ENCODE measurements around the gene TLE2.

DNA sequence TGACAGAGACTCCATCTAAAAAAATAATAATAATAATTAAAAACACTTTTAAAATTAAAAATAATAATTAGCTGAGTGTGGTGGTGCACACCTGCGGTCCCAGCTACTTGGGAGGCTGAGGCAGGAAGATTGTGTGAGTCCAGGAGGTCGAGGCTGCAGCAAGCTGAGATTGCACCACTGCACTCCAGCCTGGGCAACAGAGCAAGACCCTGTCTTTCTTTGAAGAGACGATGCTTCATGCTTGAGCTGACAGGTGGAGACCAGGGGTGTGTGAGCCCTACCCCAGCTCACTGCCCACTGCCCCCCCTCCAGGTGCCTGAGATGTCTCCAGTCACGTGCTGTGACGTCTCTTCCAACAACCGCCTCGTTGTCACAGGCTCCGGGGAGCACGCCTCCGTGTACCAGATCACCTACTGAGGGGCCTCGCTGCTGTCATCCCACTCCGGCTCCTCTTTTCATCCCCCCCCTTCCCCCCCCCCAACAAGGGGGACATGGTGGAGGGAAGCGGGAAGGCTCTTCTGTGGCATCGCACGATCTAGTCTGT, 34.4 kb downstream of the TLE2 start:
- no peak for TF ChIP-seq POLR2A (IDR thresholded peaks at IDR 0.05)
- TF ChIP-seq, protein P1, sequence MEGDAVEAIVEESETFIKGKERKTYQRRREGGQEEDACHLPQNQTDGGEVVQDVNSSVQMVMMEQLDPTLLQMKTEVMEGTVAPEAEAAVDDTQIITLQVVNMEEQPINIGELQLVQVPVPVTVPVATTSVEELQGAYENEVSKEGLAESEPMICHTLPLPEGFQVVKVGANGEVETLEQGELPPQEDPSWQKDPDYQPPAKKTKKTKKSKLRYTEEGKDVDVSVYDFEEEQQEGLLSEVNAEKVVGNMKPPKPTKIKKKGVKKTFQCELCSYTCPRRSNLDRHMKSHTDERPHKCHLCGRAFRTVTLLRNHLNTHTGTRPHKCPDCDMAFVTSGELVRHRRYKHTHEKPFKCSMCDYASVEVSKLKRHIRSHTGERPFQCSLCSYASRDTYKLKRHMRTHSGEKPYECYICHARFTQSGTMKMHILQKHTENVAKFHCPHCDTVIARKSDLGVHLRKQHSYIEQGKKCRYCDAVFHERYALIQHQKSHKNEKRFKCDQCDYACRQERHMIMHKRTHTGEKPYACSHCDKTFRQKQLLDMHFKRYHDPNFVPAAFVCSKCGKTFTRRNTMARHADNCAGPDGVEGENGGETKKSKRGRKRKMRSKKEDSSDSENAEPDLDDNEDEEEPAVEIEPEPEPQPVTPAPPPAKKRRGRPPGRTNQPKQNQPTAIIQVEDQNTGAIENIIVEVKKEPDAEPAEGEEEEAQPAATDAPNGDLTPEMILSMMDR (IDR thresholded peaks at IDR 0.05), result no peak
- TF ChIP-seq POLR2AphosphoS5 (IDR thresholded peaks at IDR 0.05), result no peak

All from transverse colon (tissue), 4 donors.